Measurements from ENCODE around the gene SMOC2.
A peak's percentile ranks its signal among the peaks of the same experiment; 100 is the strongest.
"Not testable (repeated sequence)": the region's sequence is repeated elsewhere in the genome, so short reads cannot be mapped to it uniquely, and the experiment has no call there.

The SMOC2 gene

GRCh38 chr6:168605964-168606363, 165.0 kb downstream of the SMOC2 start:
- in situ Hi-C loops (cut with HindIII; ENCODE audit: low pct_unique_long_range_greater_than_20kb, low sequenced_read_pairs): no loop called here
- TF ChIP-seq JUND (IDR thresholded peaks at IDR 0.05; ENCODE audit: low read depth): no peak
- DNase-seq (ENCODE audit: low read depth in 1 of 2, low spot score in 1 of 2): no peak

- in situ Hi-C loops (cut with HindIII; ENCODE audit: low pct_unique_long_range_greater_than_20kb, low sequenced_read_pairs): no loop called here
- DNase-seq (ENCODE audit: low read depth in 1 of 2, low spot score in 1 of 2): no peak
- no peak for TF ChIP-seq JUND (IDR thresholded peaks at IDR 0.05; ENCODE audit: low read depth)
Observed at GRCh38 chr6:168606722-168607121, 165.7 kb downstream of the SMOC2 start.

- DNase-seq (ENCODE audit: low read depth in 1 of 2, low spot score in 1 of 2): no peak
Observed at GRCh38 chr6:168607272-168608112, 166.5 kb downstream of the SMOC2 start.

GRCh38 chr6:168608113-168608400, 167.1 kb downstream of the SMOC2 start:
- DNase-seq (ENCODE audit: low read depth in 1 of 2, low spot score in 1 of 2): no peak
- no peak for TF ChIP-seq JUND (IDR thresholded peaks at IDR 0.05; ENCODE audit: low read depth)
- in situ Hi-C loops (cut with HindIII; ENCODE audit: low pct_unique_long_range_greater_than_20kb, low sequenced_read_pairs): no loop called here

More at GRCh38 chr6:168607272-168608112, 166.5 kb downstream of the SMOC2 start:
- no peak for TF ChIP-seq JUND (IDR thresholded peaks at IDR 0.05; ENCODE audit: low read depth)
- in situ Hi-C loops (cut with HindIII; ENCODE audit: low pct_unique_long_range_greater_than_20kb, low sequenced_read_pairs): no loop called here

GRCh38 chr6:168609026-168609685, 168.2 kb downstream of the SMOC2 start:
- in situ Hi-C loops (cut with HindIII; ENCODE audit: low pct_unique_long_range_greater_than_20kb, low sequenced_read_pairs): no loop called here
- peak in 1 of 2 experiments; percentile 14 for DNase-seq (ENCODE audit: low read depth in 1 of 2, low spot score in 1 of 2)
- TF ChIP-seq JUND (IDR thresholded peaks at IDR 0.05; ENCODE audit: low read depth): no peak

- no peak for DNase-seq (ENCODE audit: low read depth in 1 of 2, low spot score in 1 of 2)
- no peak for TF ChIP-seq JUND (IDR thresholded peaks at IDR 0.05; ENCODE audit: low read depth)
- in situ Hi-C loops (cut with HindIII; ENCODE audit: low pct_unique_long_range_greater_than_20kb, low sequenced_read_pairs): no loop called here
Observed at GRCh38 chr6:168609914-168610490, 169.0 kb downstream of the SMOC2 start.

- in situ Hi-C loops (cut with HindIII; ENCODE audit: low pct_unique_long_range_greater_than_20kb, low sequenced_read_pairs); DNase-seq (ENCODE audit: low read depth in 1 of 2, low spot score in 1 of 2): not testable (repeated sequence)
Observed at GRCh38 chr6:168610966-168611365, 170.0 kb downstream of the SMOC2 start.

- no peak for TF ChIP-seq JUND (IDR thresholded peaks at IDR 0.05; ENCODE audit: low read depth)
- in situ Hi-C loops (cut with HindIII; ENCODE audit: low pct_unique_long_range_greater_than_20kb, low sequenced_read_pairs): no loop called here
- no peak for DNase-seq (ENCODE audit: low read depth in 1 of 2, low spot score in 1 of 2)
Observed at GRCh38 chr6:168611691-168612090, 170.7 kb downstream of the SMOC2 start.

- no peak for TF ChIP-seq JUND (IDR thresholded peaks at IDR 0.05; ENCODE audit: low read depth)
- in situ Hi-C loops (cut with HindIII; ENCODE audit: low pct_unique_long_range_greater_than_20kb, low sequenced_read_pairs): no loop called here
- DNase-seq (ENCODE audit: low read depth in 1 of 2, low spot score in 1 of 2): no peak
Observed at GRCh38 chr6:168612586-168612985, 171.6 kb downstream of the SMOC2 start.

- in situ Hi-C loops (cut with HindIII; ENCODE audit: low pct_unique_long_range_greater_than_20kb, low sequenced_read_pairs): no loop called here
Observed at GRCh38 chr6:168615837-168616236, 174.9 kb downstream of the SMOC2 start.

GRCh38 chr6:168616816-168617765, 176.1 kb downstream of the SMOC2 start:
- TF ChIP-seq JUND (IDR thresholded peaks at IDR 0.05; ENCODE audit: low read depth): no peak
- peak; percentile 30 to 49 for DNase-seq (ENCODE audit: low read depth in 1 of 2, low spot score in 1 of 2)
- in situ Hi-C loops (cut with HindIII; ENCODE audit: low pct_unique_long_range_greater_than_20kb, low sequenced_read_pairs): no loop called here

More at GRCh38 chr6:168615837-168616236, 174.9 kb downstream of the SMOC2 start:
- no peak for TF ChIP-seq JUND (IDR thresholded peaks at IDR 0.05; ENCODE audit: low read depth)
- DNase-seq (ENCODE audit: low read depth in 1 of 2, low spot score in 1 of 2): no peak

Data from T47D (cell line).